Measurements from ENCODE around the gene ACOT13.
"Not testable (repeated sequence)": the region's sequence is repeated elsewhere in the genome, so short reads cannot be mapped to it uniquely, and the experiment has no call there.

The ACOT13 gene

GRCh38 chr6:24731456-24732134 lies 64.7 kb downstream of the ACOT13 start:
- not testable (repeated sequence) for DNase-seq

GRCh38 chr6:24734166-24734565 lies 67.3 kb downstream of the ACOT13 start:
- no peak for DNase-seq

- not testable (repeated sequence) for DNase-seq
Measured at GRCh38 chr6:24734710-24735109, 67.8 kb downstream of the ACOT13 start.

GRCh38 chr6:24738741-24739140 lies 71.9 kb downstream of the ACOT13 start:
- no peak for DNase-seq

- no peak for DNase-seq
Measured at GRCh38 chr6:24740861-24741260, 74.0 kb downstream of the ACOT13 start.

- DNase-seq, result no peak
Measured at GRCh38 chr6:24742216-24742738, 75.4 kb downstream of the ACOT13 start.

GRCh38 chr6:24743265-24743943 lies 76.5 kb downstream of the ACOT13 start:
- peak; percentile 14 for DNase-seq

GRCh38 chr6:24743944-24744335 lies 77.1 kb downstream of the ACOT13 start:
- no peak for DNase-seq

GRCh38 chr6:24744911-24745310 lies 78.0 kb downstream of the ACOT13 start:
- peak; percentile 33 for DNase-seq

- DNase-seq, result no peak
Measured at GRCh38 chr6:24749297-24749696, 82.4 kb downstream of the ACOT13 start.

GRCh38 chr6:24750878-24751277 lies 84.0 kb downstream of the ACOT13 start:
- not testable (repeated sequence) for DNase-seq

GRCh38 chr6:24752503-24752902 lies 85.6 kb downstream of the ACOT13 start:
- DNase-seq, result no peak

- no peak for DNase-seq
Measured at GRCh38 chr6:24752917-24753492, 86.1 kb downstream of the ACOT13 start.

- DNase-seq, result no peak
Measured at GRCh38 chr6:24753545-24753944, 86.7 kb downstream of the ACOT13 start.

- DNase-seq, result not testable (repeated sequence)
Measured at GRCh38 chr6:24754378-24754777, 87.5 kb downstream of the ACOT13 start.

Measured in midbrain (tissue), 1 donor.